Suprapubic skin (tissue), 4 donors: ENCODE data around the gene CDK13. TPM values are rescaled to one million over a fixed set of nuclear protein-coding genes. Genes with fewer than 3 reads are reported as not detected.

Experiments used
- DNase-seq, 2 donors: peaks; one replicate each; pipeline ENCODE4 v3.0.0-alpha.2; 2019; ENCODE audit warnings: low spot score in 2 of 2
- H3K27ac ChIP-seq: fragments of 200-600 bp; sonication (generic); one replicate; pipeline ENCODE4 v1.5.1; 2019
- H3K27me3 ChIP-seq: fragments of 200-600 bp; sonication (generic); one replicate; pipeline ENCODE4 v1.5.1; 2019
- H3K36me3 ChIP-seq: fragments of 200-600 bp; sonication (generic); one replicate; pipeline ENCODE4 v1.5.1; 2019
- H3K4me1 ChIP-seq: fragments of 200-600 bp; sonication (generic); one replicate; pipeline ENCODE4 v1.5.1; 2019
- H3K4me3 ChIP-seq: fragments of 200-600 bp; sonication (generic); one replicate; pipeline ENCODE4 v1.5.1; 2019; ENCODE audit warnings: mild to moderate bottlenecking
- H3K9me3 ChIP-seq: fragments of 200-600 bp; sonication (generic); one replicate; pipeline ENCODE4 v1.5.1; 2019
- EP300 ChIP-seq: sonication (generic); formaldehyde crosslinking; IDR thresholded peaks from one replicate; pipeline ENCODE4 v1.6.1; 2017; ENCODE audit warnings: antibody characterized with exemption
- POLR2A ChIP-seq, 2 donors: fragments of 450-650 bp; IDR thresholded peaks; one replicate each; pipeline ENCODE4 v1.6.1; 2017; ENCODE audit warnings: antibody characterized with exemption in 2 of 2, mild to moderate bottlenecking in 2 of 2, moderate library complexity in 2 of 2
- POLR2AphosphoS5 ChIP-seq, 3 donors: sonication (generic); formaldehyde crosslinking; IDR thresholded peaks; one replicate each; pipeline ENCODE4 v1.6.1; 2017; ENCODE audit warnings: antibody characterized with exemption in 3 of 3
- WGBS: methylation state at CpG from one replicate; pipeline ENCODE4 v1.1.5; 2018; 5-methylcytosine and 5-hydroxymethylcytosine counted together
- total RNA-seq, 4 donors: library from RNA; depleted of rRNA; stranded (reverse); fragments of >200 nt; gene quantifications; one replicate each; pipeline ENCODE4 v1.1.0, GENCODE V29; 2016
- TF ChIP-seq, protein P1 (sequence below), 2 donors: fragments of 200-600 bp in 1 of 2; fragments of 450-650 bp in 1 of 2; sonication (generic) in 1 of 2; IDR thresholded peaks; one replicate each; pipeline ENCODE4 v1.5.1; 2016 to 2019; ENCODE audit warnings: antibody characterized with exemption in 2 of 2, mild to moderate bottlenecking in 1 of 2, moderate library complexity in 1 of 2

Gene CDK13
- total RNA-seq, 4 donors from 2014 or later, result 47.1 to 123 (median 75.5) TPM

DNA sequence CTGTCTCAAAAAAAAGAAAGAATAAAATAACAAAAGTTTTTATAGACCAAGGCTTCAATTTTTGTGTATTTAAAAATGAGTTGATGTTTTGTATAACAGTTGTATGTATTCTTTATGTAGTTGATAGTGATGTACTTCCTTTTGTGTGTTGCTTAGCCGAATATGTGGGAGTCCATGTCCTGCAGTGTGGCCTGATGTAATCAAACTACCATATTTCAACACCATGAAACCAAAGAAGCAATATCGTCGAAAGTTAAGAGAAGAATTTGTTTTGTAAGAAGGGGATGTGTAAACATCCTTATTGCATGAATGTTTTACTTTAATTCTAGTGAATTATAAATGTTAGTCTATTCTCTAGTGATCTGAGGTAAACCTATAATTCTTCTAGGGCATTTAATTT, 127.8 kb downstream of the CDK13 start:
- Histone ChIP-seq H3K4me3 (no peak overlapping the region), H3K9me3 (no peaks in the 10 kb centered on the region), H3K27me3 (no peaks in the 10 kb centered on the region), H3K36me3 (peaks cover 25% of the 10 kb centered on the region), H3K4me1 (no peaks in the 10 kb centered on the region), H3K27ac (no peak overlapping the region)
- WGBS, result 82% methylated on average over 3 of the region's 3 CpGs
- TF ChIP-seq POLR2AphosphoS5 (IDR thresholded peaks at IDR 0.05), result no peak
- TF ChIP-seq EP300, result no peak
- no peak for TF ChIP-seq POLR2A (IDR thresholded peaks at IDR 0.05)
- TF ChIP-seq, protein P1, sequence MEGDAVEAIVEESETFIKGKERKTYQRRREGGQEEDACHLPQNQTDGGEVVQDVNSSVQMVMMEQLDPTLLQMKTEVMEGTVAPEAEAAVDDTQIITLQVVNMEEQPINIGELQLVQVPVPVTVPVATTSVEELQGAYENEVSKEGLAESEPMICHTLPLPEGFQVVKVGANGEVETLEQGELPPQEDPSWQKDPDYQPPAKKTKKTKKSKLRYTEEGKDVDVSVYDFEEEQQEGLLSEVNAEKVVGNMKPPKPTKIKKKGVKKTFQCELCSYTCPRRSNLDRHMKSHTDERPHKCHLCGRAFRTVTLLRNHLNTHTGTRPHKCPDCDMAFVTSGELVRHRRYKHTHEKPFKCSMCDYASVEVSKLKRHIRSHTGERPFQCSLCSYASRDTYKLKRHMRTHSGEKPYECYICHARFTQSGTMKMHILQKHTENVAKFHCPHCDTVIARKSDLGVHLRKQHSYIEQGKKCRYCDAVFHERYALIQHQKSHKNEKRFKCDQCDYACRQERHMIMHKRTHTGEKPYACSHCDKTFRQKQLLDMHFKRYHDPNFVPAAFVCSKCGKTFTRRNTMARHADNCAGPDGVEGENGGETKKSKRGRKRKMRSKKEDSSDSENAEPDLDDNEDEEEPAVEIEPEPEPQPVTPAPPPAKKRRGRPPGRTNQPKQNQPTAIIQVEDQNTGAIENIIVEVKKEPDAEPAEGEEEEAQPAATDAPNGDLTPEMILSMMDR (IDR thresholded peaks at IDR 0.05), result no peak
- DNase-seq, result no peak

DNA sequence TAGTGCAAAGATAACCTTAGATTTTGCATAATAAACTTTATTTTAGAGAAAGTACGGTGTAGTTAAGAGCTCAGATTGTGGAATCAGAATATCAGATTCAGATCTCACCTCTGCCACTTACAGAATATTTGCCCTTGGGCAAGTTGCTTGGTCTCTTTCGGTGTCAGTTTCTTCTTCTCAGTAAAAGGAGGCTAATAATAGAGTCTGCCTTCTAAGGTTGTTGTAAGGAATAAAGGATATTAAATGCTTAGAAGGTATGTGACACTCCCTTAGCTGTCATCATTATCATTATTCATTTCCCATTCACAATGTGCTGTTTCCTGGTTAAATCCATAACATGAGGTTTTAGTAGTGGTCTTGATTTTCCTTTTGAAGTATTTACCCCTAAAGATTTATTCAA, 142.1 kb downstream of the CDK13 start:
- H3K36me3 ChIP-seq, result peaks cover 66% of the 10 kb centered on the region
- TF ChIP-seq POLR2A (IDR thresholded peaks at IDR 0.05) (no peak), EP300 (no peak), POLR2AphosphoS5 (IDR thresholded peaks at IDR 0.05) (no peak)
- TF ChIP-seq, protein P1 (IDR thresholded peaks at IDR 0.05), result no peak
- 77% methylated on average over 2 of the region's 2 CpGs for WGBS

DNA sequence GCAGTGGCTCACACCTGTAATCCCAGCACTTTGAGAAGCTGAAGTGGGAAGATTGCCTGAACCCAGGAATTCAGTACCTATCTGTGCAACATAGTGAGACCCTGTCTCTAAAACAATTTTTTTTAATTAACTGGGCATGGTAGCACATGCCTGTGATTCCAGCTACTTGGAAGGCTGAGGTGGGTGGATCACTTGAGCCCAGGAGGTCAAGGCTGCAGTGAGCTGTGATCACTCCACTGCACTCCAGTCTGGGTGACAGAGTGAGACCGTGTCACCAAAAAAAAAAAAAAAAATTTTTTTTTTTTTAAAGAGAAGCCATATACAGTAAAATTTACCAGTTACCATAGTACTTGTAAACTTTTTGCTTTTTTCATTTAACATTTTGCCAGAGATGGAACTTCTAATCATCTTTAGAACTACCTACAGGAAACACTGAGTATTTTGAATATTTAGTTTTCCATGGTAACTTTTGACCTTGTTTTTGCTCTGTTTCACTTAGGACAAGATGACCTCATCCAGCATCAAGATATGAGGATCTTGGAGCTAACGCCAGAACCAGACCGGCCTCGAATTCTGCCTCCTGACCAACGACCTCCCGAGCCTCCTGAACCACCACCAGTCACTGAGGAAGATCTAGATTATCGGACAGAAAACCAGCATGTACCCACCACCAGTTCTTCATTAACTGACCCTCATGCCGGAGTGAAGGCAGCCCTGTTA, 143.7 kb downstream of the CDK13 start:
- Histone ChIP-seq H3K27ac (no peak overlapping the region), H3K4me3 (no peak overlapping the region), H3K27me3 (no peaks in the 10 kb centered on the region), H3K36me3 (peaks cover 54% of the 10 kb centered on the region), H3K4me1 (peaks cover 6% of the 10 kb centered on the region), H3K9me3 (no peaks in the 10 kb centered on the region)
- 92% methylated on average over 8 of the region's 8 CpGs for WGBS
- DNase-seq, result no peak
- TF ChIP-seq POLR2AphosphoS5 (IDR thresholded peaks at IDR 0.05) (no peak), POLR2A (IDR thresholded peaks at IDR 0.05) (no peak), EP300 (no peak)
- TF ChIP-seq, protein P1 (IDR thresholded peaks at IDR 0.05), result no peak

More for the DNA sequence above, 142.1 kb downstream of the CDK13 start:
- H3K27me3 ChIP-seq, result no peaks in the 10 kb centered on the region
- no peak overlapping the region for H3K4me3 ChIP-seq
- no peaks in the 10 kb centered on the region for H3K9me3 ChIP-seq
- H3K4me1 ChIP-seq, result no peaks in the 10 kb centered on the region
- no peak for DNase-seq
- no peak overlapping the region for H3K27ac ChIP-seq

DNA sequence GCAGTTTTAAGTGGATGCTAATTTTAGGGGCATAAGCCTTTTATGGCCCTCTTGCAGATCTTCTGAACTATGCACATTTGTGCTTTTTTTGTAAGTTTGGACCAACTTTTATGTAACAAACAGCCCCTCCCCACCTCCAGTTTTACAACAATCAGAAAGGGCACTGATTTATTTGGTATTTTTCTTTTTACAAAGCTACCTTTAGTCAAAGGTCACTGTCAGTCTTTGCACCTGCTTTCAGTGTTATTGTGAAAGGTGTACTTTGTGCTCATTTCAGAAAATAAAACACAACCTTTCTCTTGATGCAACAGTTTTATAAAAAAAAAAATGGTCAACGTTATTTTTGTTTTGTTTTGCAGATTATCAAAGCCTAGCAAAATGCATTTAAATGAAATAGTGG, 145.2 kb downstream of the CDK13 start:
- WGBS, result 82% methylated on average over 1 of the region's 1 CpG
- DNase-seq, result no peak
- H3K4me3 ChIP-seq, result no peak overlapping the region
- H3K9me3 ChIP-seq, result no peaks in the 10 kb centered on the region
- H3K27me3 ChIP-seq, result no peaks in the 10 kb centered on the region
- H3K36me3 ChIP-seq, result peaks cover 44% of the 10 kb centered on the region
- H3K27ac ChIP-seq, result no peak overlapping the region
- H3K4me1 ChIP-seq, result peaks cover 6% of the 10 kb centered on the region
- TF ChIP-seq EP300 (no peak), POLR2AphosphoS5 (IDR thresholded peaks at IDR 0.05) (no peak), POLR2A (IDR thresholded peaks at IDR 0.05) (no peak)
- TF ChIP-seq, protein P1 (IDR thresholded peaks at IDR 0.05), result no peak

DNA sequence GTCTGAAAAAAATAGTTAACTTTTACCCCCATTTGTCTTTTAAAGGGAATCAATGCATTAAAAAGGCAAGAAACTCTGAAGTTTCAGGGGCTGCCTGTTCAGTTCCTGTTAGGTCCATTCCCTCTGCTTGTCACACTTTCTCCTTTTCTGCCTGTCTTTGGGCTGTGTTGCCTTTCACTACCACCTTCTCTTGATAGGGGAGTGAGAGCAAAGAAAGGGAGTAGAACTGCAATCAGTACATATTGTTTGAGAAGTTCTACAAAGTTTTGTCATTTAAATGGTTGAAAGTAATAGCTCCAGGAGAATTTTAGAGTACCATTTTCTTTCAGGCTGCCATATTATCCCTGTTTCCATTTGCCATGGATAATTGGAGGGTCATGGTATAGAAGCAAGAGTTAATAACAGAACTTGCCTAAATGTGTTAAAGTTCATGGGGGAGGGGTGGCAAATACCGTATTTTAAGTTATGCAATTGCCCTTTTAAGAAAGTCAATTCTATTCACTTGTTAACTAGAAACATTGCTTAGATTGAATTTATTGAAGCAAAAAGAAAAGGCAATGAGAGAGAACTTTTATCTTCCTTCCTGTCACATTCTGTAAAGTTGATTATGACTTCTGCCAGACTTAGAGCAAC, 145.8 kb downstream of the CDK13 start:
- 46% methylated on average over 1 of the region's 1 CpG for WGBS
- Histone ChIP-seq H3K9me3 (no peaks in the 10 kb centered on the region), H3K4me1 (peaks cover 6% of the 10 kb centered on the region), H3K36me3 (peaks cover 41% of the 10 kb centered on the region), H3K4me3 (no peak overlapping the region), H3K27me3 (no peaks in the 10 kb centered on the region), H3K27ac (no peak overlapping the region)
- TF ChIP-seq, protein P1 (IDR thresholded peaks at IDR 0.05), result no peak
- TF ChIP-seq POLR2AphosphoS5 (IDR thresholded peaks at IDR 0.05) (no peak), POLR2A (IDR thresholded peaks at IDR 0.05) (no peak), EP300 (no peak)
- DNase-seq, result no peak
